GM21447 (cell line): Measurements from ENCODE around the gene MYPOP.

Experiments used
- ATAC-seq: cut with Tn5 transposase; IDR thresholded peaks from one replicate; pipeline ENCODE4 v1.9.1; 2021; ENCODE audit not compliant: unreplicated experiment

Gene MYPOP

GRCh38 chr19:45865269-45865948, 37.0 kb downstream of the MYPOP start:
- ATAC-seq = no peak

GRCh38 chr19:45864629-45865082, 37.8 kb downstream of the MYPOP start:
- ATAC-seq = no peak

- peak; percentile 42 for ATAC-seq
Measured at GRCh38 chr19:45863840-45864628, 38.4 kb downstream of the MYPOP start, which contains the start of gene FOXA3. TSS of gene FOXA3 (plus strand) at chr19:45864326. CDS start at chr19:45864457, 131 bp downstream.

GRCh38 chr19:45863335-45863839, 39.0 kb downstream of the MYPOP start:
- no peak for ATAC-seq

- ATAC-seq = peak; percentile 80
Measured at GRCh38 chr19:45862564-45863334, 39.7 kb downstream of the MYPOP start, which contains the start of gene SYMPK. TSS of gene SYMPK (minus strand) at chr19:45863147. CDS start at chr19:45854495, 8,652 bp downstream.

GRCh38 chr19:45862271-45862563, 40.2 kb downstream of the MYPOP start:
- no peak for ATAC-seq

GRCh38 chr19:45860359-45861259, 41.8 kb downstream of the MYPOP start:
- ATAC-seq = no peak

- no peak for ATAC-seq
Measured at GRCh38 chr19:45854167-45854778, 48.1 kb downstream of the MYPOP start.

GRCh38 chr19:45852983-45853382, 49.4 kb downstream of the MYPOP start:
- ATAC-seq = no peak

DNA sequence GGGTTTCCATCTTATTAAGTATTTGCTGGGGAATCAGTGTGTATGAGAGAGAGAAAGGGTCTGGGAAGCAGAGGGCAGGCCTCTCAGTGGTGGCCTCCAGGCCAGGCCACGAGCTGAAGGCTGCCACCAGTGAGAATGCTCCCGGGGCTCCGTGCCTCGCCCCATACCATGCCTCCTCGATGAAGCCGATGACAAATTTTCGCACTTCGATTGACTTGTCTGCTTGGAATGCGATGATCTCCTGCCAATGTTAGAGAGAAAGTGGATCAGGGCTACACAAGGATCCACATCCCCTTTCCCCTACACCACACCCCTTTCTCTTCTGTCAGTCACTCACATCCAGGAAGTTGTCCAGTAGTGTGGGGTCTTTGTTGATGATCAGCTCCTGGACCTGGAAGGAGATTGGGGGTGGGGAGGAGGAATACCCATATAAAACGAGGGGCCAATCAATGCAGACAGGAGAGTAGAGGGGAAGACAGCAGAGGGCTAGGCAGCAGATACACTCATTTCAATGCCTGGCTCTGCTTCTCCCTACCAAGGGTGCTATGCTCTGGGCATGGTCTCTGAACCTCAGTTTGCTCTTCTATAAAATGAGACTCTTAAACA, 50.2 kb downstream of the MYPOP start:
- no peak for ATAC-seq

GRCh38 chr19:45848922-45849321, 53.5 kb downstream of the MYPOP start:
- ATAC-seq = no peak

- no peak for ATAC-seq
Measured at GRCh38 chr19:45847663-45848062, 54.8 kb downstream of the MYPOP start.

GRCh38 chr19:45842198-45842597, 60.2 kb downstream of the MYPOP start:
- ATAC-seq = no peak
